Heart right ventricle (tissue), 16 donors: ENCODE results near the gene TTC8. TPM values are rescaled to one million over a fixed set of nuclear protein-coding genes. Genes with fewer than 3 reads are reported as not detected.

Experiments used
- ATAC-seq, 8 donors: fragments of 200-7000 bp; cut with Tn5 transposase; one replicate each; pipeline ENCODE4 v1.9.1; 2020; ENCODE audit warnings: mild to moderate bottlenecking in 8 of 8, moderate library complexity in 8 of 8, moderate number of reproducible peaks in 1 of 8
- DNase-seq, 2 donors: peaks; one replicate each; pipeline ENCODE4 v3.0.0-alpha.2; 2020
- H3K27ac ChIP-seq, 10 donors: fragments of 200-600 bp; sonication (generic) in 2 of 10; one replicate each; pipeline versions ENCODE4 v1.5.0 to v1.8.0; 2020 to 2022; ENCODE audit warnings: mild to moderate bottlenecking in 3 of 10
- H3K27me3 ChIP-seq, 7 donors: fragments of 200-600 bp; one replicate each; pipeline ENCODE4 v1.8.0; 2021 to 2022; ENCODE audit warnings: mild to moderate bottlenecking in 2 of 7
- H3K36me3 ChIP-seq, 9 donors: fragments of 200-600 bp; sonication (generic) in 1 of 9; one replicate each; pipeline versions ENCODE4 v1.5.0 to v1.8.0; 2020 to 2022; ENCODE audit warnings: mild to moderate bottlenecking in 2 of 9
- H3K4me1 ChIP-seq, 9 donors: fragments of 200-600 bp; sonication (generic) in 1 of 9; one replicate each; pipeline versions ENCODE4 v1.5.0 to v1.8.0; 2020 to 2022; ENCODE audit warnings: mild to moderate bottlenecking in 4 of 9
- H3K4me3 ChIP-seq, 10 donors: fragments of 200-600 bp; sonication (generic) in 2 of 10; one replicate each; pipeline versions ENCODE4 v1.5.0 to v1.8.0; 2020 to 2022; ENCODE audit warnings: mild to moderate bottlenecking in 7 of 10, moderate library complexity in 2 of 10
- H3K9me3 ChIP-seq, 11 donors: fragments of 200-600 bp in 10 of 11; sonication (generic) in 2 of 11; one replicate each; pipeline versions ENCODE4 v1.5.0 to v1.8.0; 2013 to 2022; ENCODE audit warnings: mild to moderate bottlenecking in 2 of 11, control low read depth in 1 of 11, moderate library complexity in 1 of 11
- WGBS, 2 donors: extraction: QIAGEN DNeasy Blood & Tissue Kit; methylation state at CpG; one replicate each; pipeline ENCODE4 v1.1.7; 2013; ENCODE audit warnings: inconsistent platforms in 1 of 2; 5-methylcytosine and 5-hydroxymethylcytosine counted together
- intact Hi-C, 10 donors: fragments of 100-400 bp; cut with DNase I; formaldehyde crosslinking; loops; one replicate each; pipeline versions ENCODE4 v1.11.1 to v1.14.2; 2022
- polyA plus RNA-seq, 2 donors: library from polyadenylated mRNA; stranded (reverse); fragments of 200-250 nt; gene quantifications; one replicate each; pipeline ENCODE4 v1.2.3, GENCODE V29; 2013
- total RNA-seq, 10 donors: library from RNA; stranded (reverse); fragmentation: NEBNext Ultra II Directional in 3 of 10; extraction: Animal tissue kit (Norgen Biotek cat#: 25700) in 3 of 10; gene quantifications; one replicate each; pipeline versions ENCODE4 v1.2.1 to v1.2.4, GENCODE V29; 2021 to 2023
- TF ChIP-seq, protein P1 (sequence below), 9 donors: fragments of 200-600 bp; sonication (generic) in 2 of 9; IDR thresholded peaks; one replicate each; pipeline versions ENCODE4 v1.5.0 to v1.8.0; 2021 to 2022; ENCODE audit warnings: antibody characterized with exemption in 9 of 9, mild to moderate bottlenecking in 5 of 9, moderate library complexity in 1 of 9
- donor health status: Arrhythmogenic right ventricular cardiomyopathy.
- donor health status: ischemic (EF 13 %, LVEDD 7.1; RV severe dilation, severe dysfunction).
- donor health status: healthy with polysubstance abuse.
- donor health status: DM: no; HTN: yes; CAD: no.
- donor health status: DM: no; HTN: no; CAD: no.
- donor health status: ischemic (EF 25% LVEDD 6.9; RV normal size, moderate dysfunction).
- donor health status: ischemic (EF 25% LVEDD 5.7; RV mildly dilated, moderate dysfunction).
- donor health status: healthy.
- donor health status: DM: yes; HTN: yes; CAD: no.
- donor health status: Ischemic cardiomyopathy.
- donor health status: ischemic (EF 35%, LVEDD 5.7; RV mildly dilated, moderate dysfunction).
- donor health status: nonischemic (EF 11% LVEDD 7.7; RV severe dilation, severe dysfunction).
- donor health status: DM: yes; HTN: yes; CAD: no.
- donor health status: PGD.
- donor health status: ischemic (EF 29% LVEDD 5.4; RV normal size, mild dysfunction).
- donor health status: nonischemic (EF 23%, LVEDD 6.1; RV moderate dilation, normal function).

The TTC8 gene
- total and polyA plus RNA-seq, 12 donors: 3.8 to 16.0 (median 11.9) TPM

DNA sequence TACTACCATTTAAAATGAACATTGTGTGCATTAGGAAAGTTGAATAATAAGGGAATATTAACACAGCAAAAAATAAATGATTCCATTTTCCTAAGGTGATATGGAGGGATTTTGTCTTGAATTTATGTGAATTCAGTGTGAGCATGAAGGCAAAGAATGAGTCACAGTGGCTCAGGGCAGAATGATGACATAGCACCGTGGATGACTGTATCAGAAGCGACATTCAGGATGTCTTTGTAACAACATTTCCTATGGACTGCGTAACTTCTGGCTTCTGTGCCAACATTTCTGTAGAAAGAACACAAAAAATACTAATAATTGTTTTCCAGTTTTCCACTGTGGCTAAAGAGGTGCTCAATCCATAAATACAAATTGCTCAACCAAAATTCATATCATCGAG, 54.6 kb downstream of the TTC8 start:
- Histone ChIP-seq H3K4me3 (no peak overlapping the region), H3K36me3 (peaks cover 0 to 56% (median 2%) of the 10 kb centered on the region in 9 donors), H3K27ac (no peak overlapping the region), H3K9me3 (peaks cover 0 to 26% (median 5%) of the 10 kb centered on the region in 11 donors), H3K27me3 (no peaks in the 10 kb centered on the region), H3K4me1 (peaks cover 0 to 6% (median 0%) of the 10 kb centered on the region in 9 donors)
- 72 to 85% methylated on average over 4 of the region's 4 CpGs for WGBS, 2 donors
- ATAC-seq (no peak), DNase-seq (no peak)
- TF ChIP-seq, protein P1, sequence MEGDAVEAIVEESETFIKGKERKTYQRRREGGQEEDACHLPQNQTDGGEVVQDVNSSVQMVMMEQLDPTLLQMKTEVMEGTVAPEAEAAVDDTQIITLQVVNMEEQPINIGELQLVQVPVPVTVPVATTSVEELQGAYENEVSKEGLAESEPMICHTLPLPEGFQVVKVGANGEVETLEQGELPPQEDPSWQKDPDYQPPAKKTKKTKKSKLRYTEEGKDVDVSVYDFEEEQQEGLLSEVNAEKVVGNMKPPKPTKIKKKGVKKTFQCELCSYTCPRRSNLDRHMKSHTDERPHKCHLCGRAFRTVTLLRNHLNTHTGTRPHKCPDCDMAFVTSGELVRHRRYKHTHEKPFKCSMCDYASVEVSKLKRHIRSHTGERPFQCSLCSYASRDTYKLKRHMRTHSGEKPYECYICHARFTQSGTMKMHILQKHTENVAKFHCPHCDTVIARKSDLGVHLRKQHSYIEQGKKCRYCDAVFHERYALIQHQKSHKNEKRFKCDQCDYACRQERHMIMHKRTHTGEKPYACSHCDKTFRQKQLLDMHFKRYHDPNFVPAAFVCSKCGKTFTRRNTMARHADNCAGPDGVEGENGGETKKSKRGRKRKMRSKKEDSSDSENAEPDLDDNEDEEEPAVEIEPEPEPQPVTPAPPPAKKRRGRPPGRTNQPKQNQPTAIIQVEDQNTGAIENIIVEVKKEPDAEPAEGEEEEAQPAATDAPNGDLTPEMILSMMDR (IDR thresholded peaks at IDR 0.05): no peak
- intact Hi-C loops: no loop called here

DNA sequence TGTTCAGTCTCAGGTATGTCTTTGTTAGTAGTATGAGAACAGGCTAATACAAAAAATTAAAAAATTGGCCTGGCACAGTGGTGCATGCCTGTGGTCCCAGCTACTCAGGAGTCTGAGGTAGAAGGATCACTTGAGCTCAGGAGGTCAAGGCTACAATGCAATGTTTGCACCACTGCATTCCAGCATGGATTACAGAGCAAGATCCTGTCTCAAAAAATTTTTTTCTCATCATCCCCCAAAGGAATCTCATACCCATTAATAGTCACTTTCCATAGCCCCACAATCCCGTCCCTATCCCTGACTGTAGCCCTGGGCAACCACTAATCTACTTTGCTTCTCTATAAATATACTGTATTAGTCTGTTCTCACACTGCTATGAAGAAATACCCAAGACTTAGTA, 57.8 kb downstream of the TTC8 start:
- Histone ChIP-seq H3K4me1 (peaks cover 0 to 6% (median 0%) of the 10 kb centered on the region in 9 donors), H3K27me3 (no peaks in the 10 kb centered on the region), H3K4me3 (no peak overlapping the region), H3K27ac (no peak overlapping the region), H3K36me3 (peaks cover 0 to 29% (median 0%) of the 10 kb centered on the region in 9 donors), H3K9me3 (peaks cover 0 to 26% (median 5%) of the 10 kb centered on the region in 11 donors)
- ATAC-seq (no peak), DNase-seq (no peak)
- intact Hi-C loops: no loop called here
- TF ChIP-seq, protein P1 (IDR thresholded peaks at IDR 0.05): no peak
- WGBS, 2 donors: 86 to 100% methylated on average over 1 of the region's 1 CpG

DNA sequence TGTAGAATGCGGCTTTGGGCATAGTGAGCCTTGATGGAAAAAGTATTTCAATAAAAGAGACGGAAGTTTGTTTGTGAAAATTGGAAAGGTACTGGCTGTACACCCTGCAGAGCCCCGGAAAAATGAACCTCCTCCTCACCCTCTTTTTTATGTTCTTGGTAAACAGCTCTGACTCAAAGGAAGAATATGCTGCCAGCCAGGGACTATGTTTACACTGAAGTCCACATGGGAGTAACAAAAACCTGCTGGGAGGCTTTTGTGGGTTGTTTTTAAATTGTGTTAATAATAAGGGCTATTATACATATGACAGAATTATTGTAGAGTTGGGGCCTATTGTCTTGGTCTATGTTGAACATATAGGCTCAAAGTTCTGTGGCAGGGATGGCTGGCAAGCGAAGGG, 70.7 kb downstream of the TTC8 start:
- Histone ChIP-seq H3K27ac (no peak overlapping the region), H3K4me3 (no peak overlapping the region), H3K9me3 (peaks cover 0 to 7% (median 0%) of the 10 kb centered on the region in 11 donors), H3K4me1 (no peaks in the 10 kb centered on the region), H3K27me3 (no peaks in the 10 kb centered on the region), H3K36me3 (no peaks in the 10 kb centered on the region)
- intact Hi-C loops: no loop called here
- TF ChIP-seq, protein P1 (IDR thresholded peaks at IDR 0.05): no peak
- ATAC-seq (no peak), DNase-seq (no peak)
- WGBS, 2 donors: 93 to 98% methylated on average over 4 of the region's 4 CpGs

DNA sequence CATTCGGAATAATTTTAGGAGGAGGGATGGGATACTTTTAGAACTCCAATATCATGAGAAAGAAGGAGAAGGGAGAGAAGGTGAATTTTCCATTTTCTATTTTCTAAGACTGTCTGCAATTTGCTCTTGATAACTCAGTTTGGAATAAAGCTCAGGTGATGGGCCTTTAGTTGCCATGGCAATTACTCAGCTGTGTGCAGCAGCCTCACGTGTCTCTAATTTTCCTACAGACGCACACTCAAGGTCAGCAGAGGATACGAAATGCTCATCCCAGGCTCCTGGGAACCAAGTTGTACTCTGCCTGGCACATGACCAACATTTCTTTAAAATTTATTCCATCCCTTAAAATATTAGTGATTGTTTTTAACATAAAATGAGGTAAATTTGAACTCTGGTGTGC, 76.7 kb downstream of the TTC8 start:
- H3K4me1 ChIP-seq: peaks cover 0 to 9% (median 0%) of the 10 kb centered on the region in 9 donors
- 49 to 64% methylated on average over 4 of the region's 4 CpGs for WGBS, 2 donors
- H3K27ac ChIP-seq: no peak overlapping the region
- H3K36me3 ChIP-seq: no peaks in the 10 kb centered on the region
- peaks cover 0 to 7% (median 0%) of the 10 kb centered on the region in 11 donors for H3K9me3 ChIP-seq
- DNase-seq (no peak), ATAC-seq (no peak)
- no peak overlapping the region for H3K4me3 ChIP-seq
- intact Hi-C loops: no loop called here
- H3K27me3 ChIP-seq: no peaks in the 10 kb centered on the region
- TF ChIP-seq, protein P1 (IDR thresholded peaks at IDR 0.05): no peak
